ENCODE measurements around the gene PRDM12.

The PRDM12 gene

GRCh38 chr9:130672933-130673615 lies 8.7 kb downstream of the PRDM12 start:
- no peak for DNase-seq
- Histone ChIP-seq H3K36me3 (ENCODE audit: insufficient read depth, low read length) (no peaks in the 10 kb centered on the region), H2AFZ (ENCODE audit: low read depth, low read length) (no peak overlapping the region), H3K4me2 (ENCODE audit: insufficient read depth, low read length) (no peak overlapping the region), H3K79me2 (ENCODE audit: insufficient read depth, low read length) (no peaks in the 10 kb centered on the region), H3K4me1 (ENCODE audit: insufficient read depth, low read length) (no peaks in the 10 kb centered on the region), H3K27me3 (ENCODE audit: insufficient read depth, low read length, poor library complexity) (no peaks in the 10 kb centered on the region), H3K4me3 (ENCODE audit: low read depth in 1 of 2, low read length in 2 of 2) (no peak overlapping the region), H3K27ac (ENCODE audit: low read length) (no peak overlapping the region), H4K20me1 (ENCODE audit: insufficient read depth, low read length) (no peaks in the 10 kb centered on the region), H3K9me3 (ENCODE audit: insufficient read depth, low read length, severe bottlenecking) (no peaks in the 10 kb centered on the region), H3K9ac (ENCODE audit: low read depth, low read length) (no peak overlapping the region)
- ATAC-seq (ENCODE audit: insufficient read depth, low read depth): no peak
- TF ChIP-seq CTCF (IDR thresholded peaks at IDR 0.05; ENCODE audit: borderline replicate concordance, extremely low read depth, low read length, poor library complexity, severe bottlenecking) (no peak), EZH2 (IDR thresholded peaks at IDR 0.05; ENCODE audit: borderline replicate concordance, low read depth, low read length, severe bottlenecking) (no peak)

- no peaks in the 10 kb centered on the region for H3K4me1 ChIP-seq (ENCODE audit: insufficient read depth, low read length)
- TF ChIP-seq CTCF (IDR thresholded peaks at IDR 0.05; ENCODE audit: borderline replicate concordance, extremely low read depth, low read length, poor library complexity, severe bottlenecking) (no peak), EZH2 (IDR thresholded peaks at IDR 0.05; ENCODE audit: borderline replicate concordance, low read depth, low read length, severe bottlenecking) (no peak)
- ATAC-seq (ENCODE audit: insufficient read depth, low read depth): no peak
- H3K79me2 ChIP-seq (ENCODE audit: insufficient read depth, low read length): no peaks in the 10 kb centered on the region
- H2AFZ ChIP-seq (ENCODE audit: low read depth, low read length): no peak overlapping the region
- H3K9me3 ChIP-seq (ENCODE audit: insufficient read depth, low read length, severe bottlenecking): no peaks in the 10 kb centered on the region
- no peak for DNase-seq
- no peak overlapping the region for H3K9ac ChIP-seq (ENCODE audit: low read depth, low read length)
- H4K20me1 ChIP-seq (ENCODE audit: insufficient read depth, low read length): no peaks in the 10 kb centered on the region
- H3K36me3 ChIP-seq (ENCODE audit: insufficient read depth, low read length): no peaks in the 10 kb centered on the region
- no peak overlapping the region for H3K27ac ChIP-seq (ENCODE audit: low read length)
- no peak overlapping the region for H3K4me2 ChIP-seq (ENCODE audit: insufficient read depth, low read length)
- H3K4me3 ChIP-seq (ENCODE audit: low read depth in 1 of 2, low read length in 2 of 2): no peak overlapping the region
- H3K27me3 ChIP-seq (ENCODE audit: insufficient read depth, low read length, poor library complexity): no peaks in the 10 kb centered on the region
Measured at GRCh38 chr9:130675396-130675795, 11.0 kb downstream of the PRDM12 start.

GRCh38 chr9:130677252-130677651 lies 12.9 kb downstream of the PRDM12 start:
- H3K27ac ChIP-seq (ENCODE audit: low read length): no peak overlapping the region
- H3K4me2 ChIP-seq (ENCODE audit: insufficient read depth, low read length): no peak overlapping the region
- no peak overlapping the region for H2AFZ ChIP-seq (ENCODE audit: low read depth, low read length)
- no peaks in the 10 kb centered on the region for H3K27me3 ChIP-seq (ENCODE audit: insufficient read depth, low read length, poor library complexity)
- DNase-seq (no peak), ATAC-seq (ENCODE audit: insufficient read depth, low read depth) (no peak)
- no peaks in the 10 kb centered on the region for H4K20me1 ChIP-seq (ENCODE audit: insufficient read depth, low read length)
- TF ChIP-seq CTCF (IDR thresholded peaks at IDR 0.05; ENCODE audit: borderline replicate concordance, extremely low read depth, low read length, poor library complexity, severe bottlenecking) (no peak), EZH2 (IDR thresholded peaks at IDR 0.05; ENCODE audit: borderline replicate concordance, low read depth, low read length, severe bottlenecking) (no peak)
- no peak overlapping the region for H3K9ac ChIP-seq (ENCODE audit: low read depth, low read length)
- no peaks in the 10 kb centered on the region for H3K36me3 ChIP-seq (ENCODE audit: insufficient read depth, low read length)
- no peaks in the 10 kb centered on the region for H3K9me3 ChIP-seq (ENCODE audit: insufficient read depth, low read length, severe bottlenecking)
- H3K4me3 ChIP-seq (ENCODE audit: low read depth in 1 of 2, low read length in 2 of 2): no peak overlapping the region
- H3K4me1 ChIP-seq (ENCODE audit: insufficient read depth, low read length): peaks cover 1% of the 10 kb centered on the region; the same call in 1 of the 2 replicates
- no peaks in the 10 kb centered on the region for H3K79me2 ChIP-seq (ENCODE audit: insufficient read depth, low read length)

Measured in DND-41 (cell line).